CD1c-positive myeloid dendritic cell (primary cell): Measurements from ENCODE around the gene GPRC5B.
A peak's percentile ranks its signal among the peaks of the same experiment; 100 is the strongest.

Experiments used
- DNase-seq: peaks from one replicate; pipeline ENCODE4 v3.0.0-alpha.2; 2016; ENCODE audit errors: extremely low spot score

GPRC5B gene, protein sequence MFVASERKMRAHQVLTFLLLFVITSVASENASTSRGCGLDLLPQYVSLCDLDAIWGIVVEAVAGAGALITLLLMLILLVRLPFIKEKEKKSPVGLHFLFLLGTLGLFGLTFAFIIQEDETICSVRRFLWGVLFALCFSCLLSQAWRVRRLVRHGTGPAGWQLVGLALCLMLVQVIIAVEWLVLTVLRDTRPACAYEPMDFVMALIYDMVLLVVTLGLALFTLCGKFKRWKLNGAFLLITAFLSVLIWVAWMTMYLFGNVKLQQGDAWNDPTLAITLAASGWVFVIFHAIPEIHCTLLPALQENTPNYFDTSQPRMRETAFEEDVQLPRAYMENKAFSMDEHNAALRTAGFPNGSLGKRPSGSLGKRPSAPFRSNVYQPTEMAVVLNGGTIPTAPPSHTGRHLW

GRCh38 chr16:19884611-19885450, at the start of gene GPRC5B:
Gene GPRC5B (minus strand): TSS chr16:19884848. CDS start chr16:19872845, 12,003 bp downstream.
- peak; percentile 23 for DNase-seq

GRCh38 chr16:19933740-19934139, 49.1 kb upstream of the GPRC5B start:
- DNase-seq: no peak

DNA sequence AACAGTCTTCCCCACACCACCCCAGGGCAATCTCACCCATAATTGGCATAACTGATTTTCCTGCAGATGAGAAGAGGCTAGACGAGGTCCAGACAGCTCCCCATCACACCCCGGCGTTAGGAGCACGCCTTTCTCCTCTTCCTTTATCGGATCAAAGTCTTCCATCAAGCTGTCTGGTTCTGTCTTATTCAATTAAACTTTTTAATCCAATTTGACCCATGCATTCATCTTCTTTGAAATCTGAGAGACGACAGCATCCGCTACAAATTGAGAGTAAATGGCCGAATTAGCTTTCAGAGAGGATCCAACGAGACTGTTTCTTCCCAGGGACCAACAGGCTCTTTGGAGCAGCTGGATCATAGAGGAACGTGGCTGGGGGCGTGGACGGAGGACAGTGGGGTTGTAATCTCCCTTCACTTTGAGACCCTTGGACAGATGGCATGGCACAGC, 44.4 kb upstream of the GPRC5B start:
- no peak for DNase-seq

DNA sequence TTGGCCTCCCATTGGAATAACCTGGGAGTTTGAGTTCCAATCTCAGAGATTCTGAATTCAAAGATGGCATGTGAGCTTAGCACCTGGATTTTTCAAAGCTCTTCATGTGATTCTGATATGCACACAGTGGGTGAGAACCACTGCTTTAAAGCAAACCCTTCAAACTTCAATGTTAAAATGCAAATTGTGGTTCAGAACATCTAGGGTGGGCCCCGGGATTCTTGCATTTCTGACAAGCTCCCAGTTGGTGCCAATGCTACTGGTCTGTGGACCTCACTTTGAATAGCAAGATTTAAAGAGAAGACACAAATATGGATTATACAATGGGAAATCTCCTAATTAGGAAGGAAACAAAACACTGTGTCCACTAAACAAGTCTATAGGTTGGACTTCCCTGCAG, 43.8 kb upstream of the GPRC5B start:
- DNase-seq: no peak

GRCh38 chr16:19926449-19927390, 42.1 kb upstream of the GPRC5B start:
- DNase-seq: no peak

DNA sequence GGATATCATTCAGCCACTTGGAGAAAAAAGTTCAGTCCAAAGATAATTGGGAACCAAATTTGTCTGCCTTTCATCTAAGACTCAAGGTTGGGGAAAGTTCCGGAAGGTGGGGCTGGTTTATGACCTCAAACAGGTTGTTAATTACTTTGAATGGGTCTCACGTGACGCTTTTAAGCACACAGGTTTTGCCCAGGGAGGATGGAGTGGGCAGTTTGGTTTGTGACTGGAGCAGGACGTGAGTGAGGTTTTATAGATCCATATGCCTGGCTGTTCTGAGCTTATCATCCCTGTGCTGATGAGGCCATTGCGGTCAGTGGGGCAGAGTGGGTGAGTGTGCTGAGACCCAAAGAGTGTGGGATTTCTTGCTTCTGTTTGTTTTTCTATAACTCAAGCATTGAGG, 38.7 kb upstream of the GPRC5B start:
- DNase-seq: no peak

- no peak for DNase-seq
Observed at GRCh38 chr16:19919142-19919541, 34.5 kb upstream of the GPRC5B start.

- DNase-seq: no peak
Observed at GRCh38 chr16:19916064-19916463, 31.4 kb upstream of the GPRC5B start.

DNA sequence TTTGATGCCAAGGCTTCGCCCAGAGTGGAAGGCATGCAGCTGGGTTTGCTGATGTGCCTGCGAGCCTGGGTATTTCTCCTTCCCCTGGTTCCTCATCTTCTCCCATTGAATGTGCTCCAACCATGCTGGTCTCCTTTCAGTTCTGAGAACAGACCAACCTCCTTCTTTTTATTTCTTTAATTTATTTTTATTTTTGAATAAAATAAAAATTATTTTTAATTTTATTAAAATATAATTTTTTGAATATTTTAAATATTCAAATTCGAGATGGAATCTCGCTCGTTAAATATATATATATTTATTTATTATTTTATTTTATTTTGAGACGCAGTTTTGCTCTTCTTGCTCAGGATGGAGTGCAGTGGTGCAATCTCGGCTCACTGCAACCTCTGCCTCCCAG, 30.2 kb upstream of the GPRC5B start:
- no peak for DNase-seq

- no peak for DNase-seq
Observed at GRCh38 chr16:19913340-19913645, 28.6 kb upstream of the GPRC5B start.

DNA sequence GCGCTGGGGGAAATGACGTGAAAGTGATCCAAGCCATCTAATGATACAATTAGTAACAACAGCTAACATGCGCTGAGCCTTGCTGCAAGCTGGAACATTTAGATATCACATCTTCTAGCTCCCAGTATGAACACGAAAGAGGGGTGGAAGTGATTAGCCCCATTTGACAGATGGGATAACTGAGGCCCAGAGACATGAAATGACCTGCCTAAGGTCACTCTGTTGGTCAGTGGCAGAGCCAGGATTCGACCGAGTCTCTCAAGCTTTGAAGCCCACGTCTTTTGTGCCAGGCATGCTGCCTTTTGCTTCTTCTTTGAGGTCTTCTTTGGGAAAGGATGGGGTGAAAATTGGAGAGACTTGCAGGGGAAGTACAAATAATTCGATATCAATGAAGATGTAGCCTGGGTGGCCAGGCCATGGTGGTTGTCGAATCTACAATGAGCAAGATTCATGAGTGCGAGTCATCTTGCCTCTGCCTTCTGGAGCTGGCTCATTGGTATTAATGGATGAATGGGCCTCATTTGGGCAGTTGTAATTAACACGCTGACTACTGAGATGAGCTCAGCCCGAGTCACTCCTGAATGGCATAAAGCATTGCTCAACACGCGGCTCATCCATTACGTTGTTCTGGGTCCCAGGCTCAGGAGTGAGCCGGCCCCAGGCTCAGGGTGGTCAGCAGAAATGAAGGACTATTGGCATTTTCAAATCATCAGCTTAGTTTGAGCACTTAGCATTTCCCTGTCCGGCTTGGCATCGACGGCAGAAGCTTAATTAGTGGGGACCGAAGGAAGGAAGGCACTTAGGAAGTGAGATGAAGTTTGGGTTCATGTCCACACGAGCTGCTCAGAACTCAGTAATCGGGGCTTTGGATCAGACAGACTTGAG, 28.0 kb upstream of the GPRC5B start:
- no peak for DNase-seq

DNA sequence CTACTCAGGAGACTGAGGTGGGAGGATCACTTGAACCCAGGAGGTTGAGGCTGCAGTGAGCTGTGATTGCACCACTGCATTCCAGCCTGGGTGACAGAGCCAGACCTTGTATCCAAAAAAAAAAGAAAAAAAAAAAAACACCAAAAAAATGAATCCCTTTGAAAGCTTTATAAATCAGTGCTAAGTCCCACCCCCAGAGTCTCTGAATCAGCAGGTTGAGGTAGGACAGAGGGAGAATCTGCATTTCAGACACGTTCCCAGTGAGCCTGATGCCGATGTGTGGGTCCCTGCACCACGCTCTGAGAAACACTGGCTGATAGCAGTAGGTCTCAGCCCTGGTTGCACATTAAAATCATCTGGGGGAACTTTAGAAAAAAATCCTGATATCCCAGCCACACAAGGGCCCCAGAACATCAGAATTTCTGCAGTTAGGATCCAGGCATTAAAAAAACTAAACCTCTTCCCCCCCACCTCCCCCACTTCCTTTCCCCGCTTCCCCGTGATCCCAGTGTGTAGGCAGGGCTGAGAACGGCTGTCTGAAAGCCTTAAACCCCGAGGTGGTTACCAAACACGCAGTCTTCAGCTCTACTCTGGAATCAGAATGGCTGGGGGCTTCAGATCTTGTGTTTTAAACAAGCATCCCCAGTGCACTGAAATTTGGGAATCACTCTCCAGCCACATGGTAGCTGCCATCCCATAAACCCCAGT, 27.3 kb upstream of the GPRC5B start:
- peak; percentile 11 for DNase-seq

GRCh38 chr16:19911204-19911603, 26.6 kb upstream of the GPRC5B start:
- no peak for DNase-seq

GRCh38 chr16:19909750-19910322, 25.2 kb upstream of the GPRC5B start:
- DNase-seq: no peak

- no peak for DNase-seq
Observed at GRCh38 chr16:19908921-19909320, 24.3 kb upstream of the GPRC5B start.

- DNase-seq: peak; percentile 71
Observed at GRCh38 chr16:19907161-19907992, 22.7 kb upstream of the GPRC5B start.

DNA sequence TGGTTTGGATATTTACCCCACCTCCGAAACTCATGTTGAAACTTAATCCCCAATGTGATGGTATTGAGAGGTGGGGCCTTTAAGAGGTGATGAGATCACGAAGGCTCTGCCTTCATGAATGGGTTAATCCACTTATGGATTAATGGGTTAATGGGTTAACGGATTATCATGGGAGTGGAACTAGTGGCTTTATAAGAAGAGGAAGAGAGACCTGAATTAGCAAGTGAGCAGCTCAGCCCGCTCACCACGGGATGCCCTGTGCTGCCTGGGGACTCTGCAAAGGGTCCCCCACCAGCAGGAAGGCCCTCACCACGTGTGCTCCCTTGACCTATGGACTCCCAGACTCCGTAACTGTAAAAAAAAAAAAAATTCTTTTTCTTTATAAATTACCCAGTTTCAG, 16.5 kb upstream of the GPRC5B start:
- no peak for DNase-seq

- DNase-seq: no peak
Observed at GRCh38 chr16:19899605-19899955, 14.9 kb upstream of the GPRC5B start.
